ENCODE data around the gene TOP2B. TPM values are rescaled to one million over a fixed set of nuclear protein-coding genes. Genes with fewer than 3 reads are reported as not detected.

TOP2B gene
- polyA plus RNA-seq, 12 donors, result 90.2 to 199 (median 152) TPM; not detected in 1

DNA sequence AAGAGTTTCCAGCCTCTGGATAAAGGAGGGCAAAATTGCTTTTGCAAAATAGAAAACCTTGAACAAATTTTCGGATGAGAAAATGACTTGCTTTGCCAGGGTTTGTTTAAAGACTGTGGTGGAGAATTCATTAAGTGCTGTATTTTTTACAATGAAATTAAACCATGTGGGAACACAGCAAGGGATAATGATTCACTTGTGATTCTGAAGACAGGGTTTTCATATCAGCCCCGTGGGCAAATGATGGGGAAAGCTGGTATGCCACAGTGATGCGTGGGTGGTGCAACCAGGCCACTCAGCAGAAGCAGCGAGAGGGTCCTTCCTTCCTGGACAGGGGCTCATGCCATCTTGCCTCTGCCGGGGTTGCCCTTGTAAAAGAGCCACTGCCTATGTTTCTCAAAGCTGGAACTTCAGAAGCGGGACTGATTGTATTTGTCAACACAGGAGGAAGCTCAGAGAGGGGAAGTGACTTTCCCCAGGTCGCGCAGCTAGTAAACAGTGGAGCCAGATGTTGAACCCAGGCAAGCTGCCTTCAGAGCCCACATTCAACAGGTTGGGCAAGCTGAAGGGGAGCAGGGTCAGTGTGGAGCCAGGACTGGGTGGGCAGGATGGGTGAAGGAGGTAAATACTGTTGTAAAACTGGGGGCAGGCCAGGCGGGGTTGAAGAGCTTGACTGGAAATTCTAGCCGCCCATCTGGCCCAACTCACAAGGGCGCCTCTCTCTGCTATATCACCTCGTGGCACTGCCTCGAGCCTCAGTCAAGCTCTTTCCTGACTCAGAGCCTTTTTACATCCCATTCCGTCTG, 79.1 kb downstream of the TOP2B start:
- no peak for DNase-seq

DNA sequence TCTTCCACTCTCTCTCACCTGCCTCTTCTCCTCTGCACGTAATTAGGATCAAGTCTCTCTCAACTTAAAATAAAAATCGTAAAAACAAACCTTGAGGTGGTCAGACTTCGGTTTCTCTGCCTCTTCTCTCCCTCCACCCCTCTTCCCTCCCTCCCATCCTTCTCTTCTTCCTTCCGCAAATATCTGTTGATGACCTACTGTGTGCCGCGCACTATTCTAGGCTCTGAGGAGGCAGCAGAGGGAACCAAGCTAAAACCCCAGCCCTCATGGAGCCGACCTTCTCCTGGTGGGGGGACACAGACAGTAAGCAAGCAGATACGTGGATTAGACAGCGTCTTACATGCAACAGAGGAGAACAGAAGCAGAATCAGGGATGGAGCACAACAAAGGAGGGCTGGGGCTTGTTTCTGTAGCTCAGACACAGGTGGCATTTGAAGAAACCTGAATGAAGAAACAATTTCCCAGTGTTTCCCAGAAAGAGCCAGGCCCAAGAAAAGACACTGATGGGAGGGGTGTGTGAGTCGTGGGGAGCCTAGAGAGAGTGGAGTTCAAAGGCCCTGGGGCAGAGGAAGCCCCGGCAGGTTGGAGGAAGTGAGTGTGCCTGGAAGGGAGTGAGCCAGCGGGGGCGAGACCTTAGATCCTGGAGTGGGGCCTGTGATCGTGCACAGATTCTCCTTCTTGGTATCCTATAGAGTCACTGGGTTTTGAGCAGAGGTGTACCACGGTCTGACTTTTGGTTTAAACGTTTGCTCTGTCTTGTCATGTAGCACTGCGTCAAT, 80.5 kb downstream of the TOP2B start:
- no peak for DNase-seq

DNA sequence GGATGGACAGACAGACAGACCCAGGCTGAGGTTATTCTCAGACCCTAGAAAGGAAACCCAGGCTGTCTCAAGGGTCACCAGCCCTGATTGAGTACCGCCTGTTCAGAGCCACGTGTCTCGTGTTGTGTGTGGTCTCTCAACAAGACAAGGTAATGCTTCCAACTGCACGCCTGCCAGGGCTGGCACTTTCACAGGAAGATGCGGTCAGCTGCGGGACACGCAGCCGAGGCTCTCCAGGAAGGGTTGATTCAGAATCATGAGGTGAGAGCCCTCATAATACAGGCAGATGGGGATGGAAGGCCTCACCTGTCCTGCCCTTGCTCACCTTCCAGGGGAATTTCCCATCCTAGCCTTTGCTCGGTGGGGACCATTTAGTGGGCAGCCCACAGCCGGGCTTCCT, 81.4 kb downstream of the TOP2B start:
- DNase-seq, result no peak

DNA sequence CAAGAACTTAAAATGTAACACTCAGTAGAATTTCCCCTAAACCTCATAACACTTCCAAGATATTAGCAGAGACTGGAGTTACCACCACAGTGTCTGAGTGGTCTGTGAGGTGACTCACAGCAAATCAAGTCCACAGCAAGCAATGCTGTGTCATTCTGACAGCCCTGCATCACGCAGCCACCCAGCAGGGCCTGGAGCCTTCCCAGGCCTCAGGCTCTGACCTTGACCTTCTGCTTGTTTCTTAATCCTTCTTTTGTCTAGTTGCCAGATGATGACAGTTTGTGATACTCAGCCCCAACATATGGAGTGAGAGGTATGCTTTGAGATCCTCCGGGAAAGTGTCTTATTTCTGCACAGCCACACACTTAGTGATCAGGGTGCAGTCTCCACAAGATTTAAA, 82.5 kb downstream of the TOP2B start:
- DNase-seq, result no peak

DNA sequence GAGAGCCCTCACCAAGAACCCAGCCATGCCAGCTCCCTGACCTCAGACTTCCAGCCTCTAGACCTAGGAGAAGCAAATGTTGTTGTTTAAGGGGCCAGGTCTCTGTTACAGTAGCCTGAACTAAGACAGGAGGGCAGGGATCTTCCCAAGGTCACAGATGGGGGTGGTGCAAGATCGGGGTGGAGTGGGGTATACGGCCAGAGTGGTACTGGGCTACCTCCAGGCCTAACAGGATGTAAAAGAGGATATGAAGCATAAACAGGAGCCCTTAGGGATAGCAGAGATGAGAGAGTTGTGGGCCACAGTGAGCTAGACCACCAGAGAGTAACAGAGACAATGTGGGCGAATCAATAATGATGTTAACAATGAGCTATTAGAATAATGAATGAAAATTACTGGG, 82.9 kb downstream of the TOP2B start:
- no peak for DNase-seq

DNA sequence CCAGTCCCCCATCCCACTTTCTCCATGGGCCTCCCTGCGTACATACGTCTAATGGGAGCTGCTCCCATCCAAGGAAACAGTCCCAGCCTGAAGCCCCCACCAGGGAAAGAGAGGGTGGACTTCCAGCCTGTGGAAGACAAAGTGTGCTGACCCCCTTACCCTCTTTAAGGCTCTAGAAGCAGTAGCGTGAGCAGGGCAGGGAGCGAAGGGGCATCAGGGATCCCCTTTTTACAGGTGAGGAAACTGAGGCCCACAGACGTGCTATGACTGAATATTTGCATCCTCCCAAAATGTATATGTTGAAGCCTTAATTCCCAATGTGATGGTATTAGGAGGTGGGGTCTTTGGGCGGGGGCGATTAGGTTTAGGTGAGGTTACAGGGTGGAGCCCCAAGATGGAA, 83.4 kb downstream of the TOP2B start:
- DNase-seq, result no peak

DNA sequence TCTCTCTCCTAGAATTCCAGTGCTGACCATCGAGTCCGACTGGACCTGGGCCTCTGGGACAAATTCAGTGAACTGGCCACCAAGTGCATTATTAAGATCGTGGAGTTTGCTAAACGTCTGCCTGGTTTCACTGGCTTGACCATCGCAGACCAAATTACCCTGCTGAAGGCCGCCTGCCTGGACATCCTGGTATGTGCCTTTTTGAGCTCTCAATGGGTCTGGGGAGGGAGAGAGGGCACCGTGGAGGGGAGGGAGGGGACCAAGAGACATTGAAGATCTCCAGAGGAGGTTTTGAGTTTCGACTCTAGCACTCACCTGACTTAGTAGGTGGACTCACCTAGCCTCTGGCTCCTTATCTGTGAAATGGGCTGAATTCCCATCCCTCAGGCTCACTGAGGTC, 84.2 kb downstream of the TOP2B start:
- DNase-seq, result no peak

DNA sequence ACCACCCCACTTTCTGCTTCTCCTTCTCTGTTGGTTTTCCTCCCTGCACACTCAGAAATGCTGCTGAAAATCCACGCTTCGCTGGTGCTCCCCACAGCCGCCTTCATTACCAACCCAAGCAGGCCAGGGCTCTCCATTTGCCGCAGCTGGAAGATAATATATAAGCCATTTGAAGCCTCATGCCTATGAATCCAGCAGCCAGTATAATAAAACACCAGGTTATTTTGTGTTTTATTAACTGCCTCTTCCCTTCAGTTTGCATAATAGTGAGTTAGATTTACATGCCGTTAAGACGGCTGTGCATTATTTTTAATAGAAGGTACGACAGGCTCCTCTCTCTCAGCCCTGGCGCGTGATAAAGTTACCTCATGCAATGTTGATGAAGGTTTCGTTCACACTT, 86.6 kb downstream of the TOP2B start:
- DNase-seq, result no peak

DNA sequence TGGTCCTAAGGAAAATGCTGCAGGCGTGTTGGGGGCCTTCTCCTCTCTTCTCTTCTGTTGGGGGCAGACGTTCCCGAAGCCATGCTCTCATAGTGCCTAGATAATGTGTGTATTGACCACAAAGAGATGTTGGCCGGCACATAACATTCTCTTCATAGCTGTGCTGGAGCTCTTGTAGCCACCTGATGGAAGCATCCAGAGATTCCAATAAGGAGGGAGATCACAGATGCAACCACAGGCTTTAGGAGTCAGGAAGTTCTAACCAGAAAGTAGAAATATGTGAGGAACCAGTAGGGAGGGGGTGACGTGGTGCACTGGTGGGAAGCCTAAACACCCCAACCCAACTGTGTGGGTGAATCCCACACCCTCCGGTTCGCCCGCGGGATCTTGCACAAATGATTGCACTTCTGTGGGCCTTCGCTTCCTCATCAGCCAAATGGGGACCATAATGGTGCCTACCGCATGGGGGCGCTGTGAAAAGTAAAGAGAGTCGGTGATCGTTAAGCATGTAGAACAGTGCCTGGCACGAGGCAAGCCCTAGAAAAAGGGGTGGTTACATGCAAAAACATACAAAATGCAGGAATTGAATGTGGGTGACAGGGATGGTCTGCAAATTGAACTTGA, 87.8 kb downstream of the TOP2B start:
- DNase-seq, result no peak

DNA sequence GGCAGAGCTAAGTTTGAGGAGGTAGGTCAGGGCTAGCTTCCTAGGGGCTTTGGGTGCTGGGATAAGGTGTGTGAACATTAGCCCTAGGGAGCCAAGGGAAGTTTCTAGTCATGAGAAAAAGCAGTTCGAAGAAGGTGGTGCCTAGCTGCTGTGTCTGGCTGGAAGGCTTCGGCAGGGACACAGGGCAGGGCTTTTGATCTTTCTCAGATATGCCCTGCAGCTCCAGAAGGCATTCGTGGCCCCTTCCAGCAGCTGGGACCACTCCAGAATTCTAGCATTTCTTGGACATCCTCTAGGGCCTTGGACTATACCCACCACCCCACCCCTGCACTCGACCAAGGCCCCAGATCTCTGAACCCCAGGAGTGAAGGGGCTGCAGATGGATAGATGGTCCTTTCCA, 88.6 kb downstream of the TOP2B start:
- no peak for DNase-seq

DNA sequence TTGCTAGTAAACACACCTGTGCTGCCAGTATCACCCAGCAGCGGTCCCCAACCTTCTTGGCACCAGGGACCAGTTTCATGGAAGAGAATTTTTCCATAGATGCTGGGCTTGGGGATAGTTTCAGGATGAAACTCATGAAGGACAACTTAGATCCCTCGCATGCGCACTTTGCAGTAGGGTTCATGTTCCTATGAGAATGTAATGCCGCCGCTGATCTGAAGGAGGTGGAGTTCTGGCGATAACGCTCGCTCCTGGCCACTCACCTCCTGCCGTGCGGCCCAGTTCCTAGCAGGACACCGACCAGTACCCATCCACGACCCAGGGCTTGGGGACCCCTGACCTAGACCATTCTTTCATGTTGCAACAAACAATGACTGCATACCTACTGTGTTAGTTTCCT, 89.7 kb downstream of the TOP2B start:
- no peak for DNase-seq

DNA sequence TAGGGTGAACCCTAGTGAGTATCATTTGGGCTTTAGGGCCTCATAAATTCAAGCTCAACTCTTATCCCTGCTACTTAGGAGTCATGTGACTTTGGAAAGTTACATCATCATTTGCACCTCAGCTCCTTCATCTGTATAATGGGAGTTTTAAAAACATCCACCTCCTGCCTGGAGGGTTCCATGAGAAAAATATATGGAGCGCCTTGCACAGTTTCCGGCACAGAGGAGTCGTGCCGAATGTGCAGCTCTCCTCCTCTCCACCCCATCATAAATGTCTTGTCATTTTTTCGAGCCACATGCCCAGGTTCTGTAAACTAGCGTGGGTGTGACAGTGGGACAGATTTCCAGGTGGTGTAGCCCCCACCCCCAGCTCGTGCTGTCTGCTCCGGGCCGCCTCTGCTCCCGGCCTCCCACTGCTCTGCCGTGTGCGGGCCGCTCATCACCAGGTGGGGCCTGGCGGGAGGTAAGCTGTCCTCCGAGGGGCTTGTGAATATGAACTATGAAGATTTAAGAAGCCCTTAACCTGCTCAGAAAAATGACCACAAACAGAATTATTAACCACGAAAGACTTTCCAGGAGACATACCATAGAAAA, 90.4 kb downstream of the TOP2B start:
- DNase-seq, result no peak

DNA sequence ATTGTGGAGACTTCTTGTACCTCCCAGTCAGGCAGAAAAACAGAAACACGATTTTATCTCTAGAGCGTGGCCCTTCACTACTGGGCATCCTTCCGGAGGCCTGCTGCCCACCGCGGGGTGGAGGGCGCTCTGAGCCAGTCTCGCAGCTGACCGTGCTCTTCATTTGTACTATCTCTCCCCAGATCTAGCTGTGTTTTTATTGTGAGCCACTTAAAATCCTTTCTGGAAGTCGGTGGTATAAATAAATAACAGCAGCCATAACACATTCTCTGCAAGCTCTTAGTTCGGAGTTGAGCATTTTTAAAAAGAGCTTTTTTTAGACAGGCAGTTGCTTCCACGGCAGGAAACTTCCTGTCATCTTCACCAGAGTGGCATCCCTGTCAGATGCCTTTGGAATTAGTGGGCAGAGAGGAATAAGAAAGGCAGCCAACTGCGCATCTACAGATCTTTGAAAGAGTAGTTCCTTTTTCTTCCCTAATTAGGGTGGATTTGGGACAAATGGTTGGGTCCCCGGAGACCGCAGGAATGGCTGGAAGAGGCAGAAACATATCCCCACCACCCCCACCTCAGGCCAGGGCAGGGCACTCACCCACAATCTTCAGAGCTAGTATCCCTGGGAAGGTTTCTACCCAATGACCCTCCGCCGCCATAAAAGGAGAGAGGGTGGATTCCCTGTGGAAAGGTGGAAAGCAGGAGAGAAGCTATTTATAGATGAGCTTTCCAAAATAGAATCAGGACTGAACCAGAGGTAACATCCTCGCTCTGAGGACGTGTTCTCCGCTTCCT, 91.1 kb downstream of the TOP2B start:
- no peak for DNase-seq

DNA sequence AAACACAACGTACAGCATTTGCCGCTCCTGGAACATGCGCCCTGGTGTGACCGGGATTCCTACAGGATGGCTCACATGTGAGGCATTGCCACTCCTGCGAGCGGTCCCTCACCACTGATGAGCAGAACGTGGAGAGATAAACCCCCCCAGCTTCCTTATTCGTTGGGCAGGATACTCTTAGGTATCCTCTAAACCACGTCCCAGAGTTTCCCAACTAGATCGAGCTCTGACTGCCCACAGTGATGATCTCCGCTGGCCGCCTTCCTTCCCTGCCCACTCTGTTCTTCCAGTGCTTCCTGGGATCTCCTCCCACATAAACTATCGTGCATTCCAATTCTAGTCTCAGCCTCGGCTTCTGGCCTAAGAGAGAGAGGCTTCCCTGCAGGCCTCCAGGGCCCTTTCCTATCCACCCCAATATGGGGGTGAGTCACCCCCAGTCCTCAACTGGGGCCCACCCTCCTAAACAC, 91.8 kb downstream of the TOP2B start:
- DNase-seq, result no peak

DNA sequence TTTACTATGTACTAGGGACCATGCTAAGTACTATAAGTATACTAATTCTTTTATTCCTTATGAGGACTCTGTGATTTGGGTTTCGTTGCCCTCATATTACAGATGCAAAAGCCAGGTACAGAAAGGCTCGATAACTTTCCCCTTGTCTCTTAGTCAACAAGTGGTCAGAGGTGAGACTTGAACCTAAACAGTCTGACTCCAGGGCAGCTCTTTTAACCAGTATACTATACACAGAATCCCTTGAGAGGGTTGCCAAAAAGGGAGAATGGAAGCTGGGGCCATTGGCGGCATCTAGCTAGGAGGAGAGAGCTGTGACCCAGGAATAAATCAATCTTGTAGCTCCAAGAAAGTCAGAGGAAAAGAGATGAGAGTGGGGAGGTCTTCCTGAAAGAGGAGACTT, 92.4 kb downstream of the TOP2B start:
- DNase-seq, result no peak

DNA sequence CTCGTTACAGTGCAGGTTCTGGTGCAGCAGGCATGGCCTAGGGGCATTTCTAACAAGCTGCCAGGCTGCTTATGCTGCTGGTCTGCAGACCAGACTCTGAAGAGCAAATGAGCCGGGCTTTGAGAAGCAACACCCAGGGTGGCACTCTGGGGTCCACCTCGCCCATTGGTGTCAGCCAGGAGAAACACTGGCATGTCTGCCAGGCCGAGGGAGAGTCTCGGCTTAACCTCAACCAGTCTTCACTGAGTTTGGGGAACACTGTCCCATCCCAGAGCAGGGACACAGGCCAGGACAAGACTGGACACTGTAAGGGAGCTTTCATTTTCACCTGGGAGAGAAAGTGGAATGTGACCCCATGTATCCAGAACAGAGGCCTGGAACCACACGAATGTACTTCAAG, 93.4 kb downstream of the TOP2B start:
- no peak for DNase-seq

DNA sequence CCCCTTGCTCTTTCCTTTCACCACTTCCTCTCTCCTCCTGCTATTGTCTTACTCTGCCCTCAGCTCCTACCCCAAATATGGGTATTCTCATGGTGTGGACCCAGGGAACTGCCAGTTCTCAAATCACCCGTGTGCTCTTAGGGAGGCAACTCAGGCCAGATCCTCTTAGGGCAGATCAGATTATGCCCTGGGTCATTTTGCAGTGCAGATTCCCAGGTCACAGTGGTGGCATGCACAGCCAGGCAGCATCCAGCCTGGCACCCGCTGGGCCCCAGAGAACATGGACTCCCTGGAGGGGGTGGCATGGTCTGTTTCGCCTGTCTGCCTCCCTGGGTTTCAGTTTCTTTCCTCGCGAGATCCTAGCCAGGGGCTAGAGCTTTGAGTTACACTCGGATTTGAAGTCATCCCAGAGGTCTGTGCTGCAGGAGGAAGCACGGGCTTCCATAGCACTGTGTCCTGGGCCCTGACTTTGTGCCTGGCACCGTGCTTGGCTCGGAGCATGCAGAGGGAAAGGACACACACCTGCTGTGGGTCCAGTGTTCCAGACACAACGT, 96.1 kb downstream of the TOP2B start:
- DNase-seq, result no peak

DNA sequence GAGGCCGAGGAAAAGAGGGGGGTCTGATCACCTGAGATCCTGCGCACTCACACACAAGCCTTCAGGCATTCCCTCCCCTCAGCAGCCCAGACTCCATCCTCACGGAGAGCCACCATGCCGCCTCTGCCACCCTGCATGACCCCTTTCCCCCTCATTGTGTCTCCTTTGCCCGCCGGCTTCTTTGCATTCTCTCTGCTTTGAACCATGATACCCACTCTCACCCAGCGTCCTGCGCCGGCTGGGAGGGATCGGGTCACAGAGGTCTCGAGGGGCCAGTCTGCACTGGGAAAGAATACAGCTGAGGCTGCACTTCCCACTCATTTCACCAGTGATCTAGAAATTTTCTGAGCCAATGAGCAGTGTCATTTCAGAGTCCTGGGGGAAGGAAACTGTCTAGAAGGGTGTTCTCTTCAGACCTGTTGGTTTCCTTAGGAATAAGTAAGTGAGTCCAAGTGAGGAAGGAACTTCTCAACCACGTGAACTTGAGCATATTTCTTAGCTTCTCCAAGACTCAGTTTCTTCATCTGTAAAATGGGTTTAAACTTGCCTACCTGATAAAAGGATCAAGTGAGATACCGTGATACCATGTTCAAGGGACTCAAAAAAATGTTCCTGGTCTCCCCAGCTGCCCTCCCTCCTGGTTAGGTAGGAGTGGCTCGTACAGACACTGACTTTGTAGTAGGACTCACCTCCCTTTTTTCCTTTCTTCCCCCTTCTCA, 96.7 kb downstream of the TOP2B start:
- DNase-seq, result no peak

DNA sequence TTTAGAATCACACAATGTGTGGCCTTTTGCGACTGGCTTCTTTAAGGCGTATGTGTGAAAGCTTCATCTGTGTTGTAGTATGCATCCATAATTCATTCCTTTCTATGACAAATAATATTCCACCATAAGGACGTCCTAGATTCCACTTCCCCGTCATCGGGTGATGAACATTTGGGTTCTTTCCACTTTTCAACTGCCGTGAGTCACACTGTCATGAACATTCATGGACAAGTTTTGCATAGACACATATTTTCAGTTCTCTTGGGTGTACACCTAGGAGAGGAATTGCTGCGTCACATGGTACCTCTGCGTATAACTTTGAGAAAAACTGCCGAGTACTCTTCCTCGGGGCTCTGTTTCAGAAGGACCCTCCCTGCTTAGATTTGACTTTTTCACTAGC, 97.3 kb downstream of the TOP2B start:
- DNase-seq, result no peak

DNA sequence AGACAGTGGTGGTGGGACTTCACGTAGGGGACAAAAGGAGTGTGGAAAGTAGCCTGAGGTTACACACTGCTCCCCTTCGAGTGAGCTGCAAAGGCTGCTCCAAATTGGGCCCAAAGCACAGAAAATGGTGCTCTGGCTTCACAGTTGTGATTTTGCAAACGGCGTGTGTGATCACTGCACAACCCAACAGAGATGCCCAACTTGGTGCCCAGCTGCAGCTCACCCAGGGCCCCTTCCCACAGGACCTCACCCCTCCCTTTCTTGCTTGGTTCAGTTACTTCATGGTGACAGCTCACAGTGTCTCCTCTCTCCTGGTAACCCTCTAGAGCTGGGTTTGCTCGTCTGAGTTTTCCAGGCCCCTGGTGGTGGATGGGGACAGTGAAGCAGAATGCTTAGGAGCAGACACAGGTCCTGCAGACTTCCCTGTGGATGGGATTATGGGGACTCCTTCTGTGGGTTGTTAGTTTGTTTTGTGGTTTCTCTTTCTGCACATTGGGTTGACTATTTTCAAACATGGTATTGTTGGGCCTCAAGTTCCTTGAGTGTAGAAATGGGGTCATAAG, 98.3 kb downstream of the TOP2B start:
- DNase-seq, result no peak

Data from muscle of arm (tissue), 12 donors.